ENCODE measurements around the gene POLR2A.

- no peak for TF ChIP-seq CTCF (IDR thresholded peaks at IDR 0.05)
- no peak for TF ChIP-seq POLR2A (IDR thresholded peaks at IDR 0.05)
Measured at GRCh38 chr17:7512105-7512504, 27.9 kb downstream of the POLR2A start.

Measured in right lobe of liver (tissue), 4 donors.